PC-9 (cell line): ENCODE measurements around the gene LETM1. TPM values are rescaled to one million over a fixed set of nuclear protein-coding genes. Genes with fewer than 3 reads are reported as not detected.

Experiments used
- BruUV-seq: library from RNA; stranded (reverse); fragments of 400-500 nt; replicated peaks from 2 replicates; lab custom pipeline; 2021; lab: Mats Ljungman, UMichigan
- CTCF ChIA-PET: fragments of 300-600 bp; sonication (Branson Sonifier 250); formaldehyde crosslinking; loops from one replicate; lab custom pipeline; 2022; ENCODE audit warnings: antibody characterized with exemption; lab: Charles Lee
- POLR2A ChIA-PET: fragments of 300-600 bp; sonication (Branson Sonifier 250); formaldehyde crosslinking; loops from one replicate; lab custom pipeline; 2022; ENCODE audit warnings: antibody characterized with exemption; ENCODE audit not compliant: unreplicated experiment; lab: Charles Lee
- DNase-seq, 2 experiments: peaks; one replicate each; pipeline versions ENCODE4 v3.0.0 to v3.0.0-alpha.2; 2015 to 2022; ENCODE audit warnings: mixed read lengths in 1 of 2
- H2AFZ ChIP-seq: fragments of 200-600 bp; sonication (generic); 2 replicates; pipeline ENCODE4 v1.8.1; 2017; ENCODE audit warnings: antibody characterized with exemption
- H3F3A ChIP-seq: fragments of 200-600 bp; sonication (generic); 2 replicates; pipeline ENCODE4 v1.8.1; 2017; ENCODE audit warnings: antibody characterized with exemption, mild to moderate bottlenecking, low read depth; ENCODE audit not compliant: insufficient read depth
- H3K27ac ChIP-seq: fragments of 200-600 bp; sonication (generic); 2 replicates; pipeline ENCODE4 v1.6.1; 2016; ENCODE audit warnings: mixed run types
- H3K27me3 ChIP-seq: fragments of 200-600 bp; sonication (generic); 2 replicates; pipeline ENCODE4 v1.6.1; 2016; ENCODE audit warnings: low read depth, mixed run types; ENCODE audit not compliant: insufficient read depth
- H3K36me3 ChIP-seq: fragments of 200-600 bp; sonication (generic); 2 replicates; pipeline ENCODE4 v1.6.1; 2016; ENCODE audit warnings: low read depth, mixed run types
- H3K4me1 ChIP-seq: fragments of 200-600 bp; sonication (generic); replicated peaks from 2 replicates; pipeline ENCODE4 v1.6.1; 2016; ENCODE audit warnings: mixed run types; ENCODE audit not compliant: insufficient read depth
- H3K4me2 ChIP-seq: fragments of 200-600 bp; sonication (generic); 2 replicates; pipeline ENCODE4 v1.6.1; 2017; ENCODE audit warnings: mixed run types
- H3K4me3 ChIP-seq: fragments of 200-600 bp; sonication (generic); 2 replicates; pipeline ENCODE4 v1.6.1; 2016; ENCODE audit warnings: mixed run types
- H3K79me2 ChIP-seq: fragments of 200-600 bp; sonication (generic); 2 replicates; pipeline ENCODE4 v1.6.1; 2017; ENCODE audit warnings: low read depth, mixed run types
- H3K9me2 ChIP-seq: fragments of 200-600 bp; sonication (generic); 2 replicates; pipeline ENCODE4 v1.8.1; 2017; ENCODE audit warnings: mild to moderate bottlenecking; ENCODE audit not compliant: insufficient read depth
- H3K9me3 ChIP-seq: fragments of 200-600 bp; sonication (generic); 2 replicates; pipeline ENCODE4 v1.8.1; 2016; ENCODE audit warnings: low read depth; ENCODE audit not compliant: insufficient read depth
- H4K20me1 ChIP-seq: fragments of 200-600 bp; sonication (generic); 2 replicates; pipeline ENCODE4 v1.8.1; 2017; ENCODE audit not compliant: insufficient read depth
- EZH2 ChIP-seq: fragments of 200-600 bp; sonication (generic); IDR thresholded peaks from 2 replicates; pipeline ENCODE4 v1.8.0; 2017; ENCODE audit warnings: antibody characterized with exemption, low read depth
- intact Hi-C: fragments of 100-400 bp; cut with micrococcal nuclease; formaldehyde crosslinking; loops from one replicate; pipeline ENCODE4 v1.10.0; 2022; ENCODE audit not compliant: unreplicated experiment
- total RNA-seq: library from RNA; stranded (reverse); gene quantifications from 2 replicates; pipeline ENCODE4 v1.2.3, GENCODE V29; 2021
- TF ChIP-seq, protein P1 (sequence below): fragments of 200-600 bp; sonication (generic); conservative IDR thresholded peaks from 2 replicates; pipeline ENCODE4 v1.6.1; 2017; ENCODE audit warnings: mixed run types, antibody characterized with exemption, mild to moderate bottlenecking, moderate library complexity

Gene LETM1
- total RNA-seq, 1 experiment from 2014 or later = 44.5 TPM

DNA sequence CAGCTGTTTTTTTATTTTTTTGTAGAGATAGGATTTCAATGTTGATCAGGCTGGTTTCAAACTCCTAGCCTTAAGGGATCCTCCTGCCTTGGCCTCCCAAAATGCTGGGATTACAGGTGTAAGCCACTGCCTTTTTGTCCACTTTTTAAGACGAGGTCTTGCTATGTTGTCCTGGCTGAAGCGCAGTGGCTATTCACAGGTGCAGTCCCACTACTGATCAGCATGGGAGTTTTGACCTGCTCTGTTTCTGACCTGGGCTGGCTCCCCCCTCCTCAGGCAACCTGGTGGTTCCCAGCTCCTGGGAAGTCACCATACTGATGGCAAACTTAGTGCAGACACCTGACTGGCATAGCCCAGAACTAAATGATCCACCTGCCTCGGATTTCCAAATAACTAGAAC lies 13.0 kb upstream of the LETM1 start:
- no peaks in the 10 kb centered on the region for H3K9me2 ChIP-seq
- no peak overlapping the region; the same call in 1 of the 2 replicates for H3K4me2 ChIP-seq
- H3K27ac ChIP-seq = no peak overlapping the region
- no peaks in the 10 kb centered on the region for H3K36me3 ChIP-seq
- POLR2A ChIA-PET = no interaction called here
- peaks cover 21% of the 10 kb centered on the region for H3K79me2 ChIP-seq
- no peaks in the 10 kb centered on the region for H3K27me3 ChIP-seq
- 0 out of 2 replicates have a peak, but pooled peaks cover 7% of the 10 kb centered on the region for H4K20me1 ChIP-seq
- TF ChIP-seq EZH2 = no peak
- H3F3A ChIP-seq = peaks cover 35% of the 10 kb centered on the region; the same call in 1 of the 2 replicates
- no peak overlapping the region for H2AFZ ChIP-seq
- no peaks in the 10 kb centered on the region for H3K9me3 ChIP-seq
- no TSS peak for BruUV-seq
- intact Hi-C loops = no loop called here
- H3K4me3 ChIP-seq = no peak overlapping the region
- CTCF ChIA-PET = no interaction called here
- DNase-seq = no peak
- H3K4me1 ChIP-seq = peaks cover 30% of the 10 kb centered on the region

DNA sequence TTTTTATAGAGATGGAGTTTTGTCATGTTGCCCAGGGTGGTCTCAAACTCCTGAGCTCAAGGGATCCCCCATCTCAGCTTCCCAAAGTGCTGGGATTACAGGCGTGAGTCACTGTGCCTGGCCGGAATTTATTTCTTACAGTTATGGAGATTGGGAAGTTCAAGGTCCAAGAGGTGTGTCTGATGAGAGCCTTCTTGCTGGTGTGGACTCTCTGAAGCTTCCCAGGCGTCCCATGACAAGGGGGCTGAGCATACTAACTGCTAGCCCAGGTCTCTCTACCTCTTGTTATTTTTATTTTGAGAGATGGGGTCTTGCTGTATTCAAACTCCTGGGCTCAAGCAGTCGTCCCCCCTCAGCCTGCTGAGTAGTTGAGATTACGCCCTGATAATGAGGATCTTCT lies 12.3 kb upstream of the LETM1 start:
- Histone ChIP-seq H3K27ac (no peak overlapping the region), H3K4me3 (no peak overlapping the region), H4K20me1 (0 out of 2 replicates have a peak, but pooled peaks cover 2% of the 10 kb centered on the region), H3K9me2 (no peaks in the 10 kb centered on the region), H2AFZ (no peak overlapping the region), H3K79me2 (peaks cover 15% of the 10 kb centered on the region), H3K36me3 (no peaks in the 10 kb centered on the region), H3F3A (peaks cover 34% of the 10 kb centered on the region; the same call in 1 of the 2 replicates), H3K4me1 (peaks cover 24% of the 10 kb centered on the region), H3K27me3 (no peaks in the 10 kb centered on the region), H3K9me3 (no peaks in the 10 kb centered on the region), H3K4me2 (no peak overlapping the region)
- ChIA-PET POLR2A (no interaction called here), CTCF (no interaction called here)
- intact Hi-C loops = no loop called here
- DNase-seq = no peak
- no peak for TF ChIP-seq EZH2
- TF ChIP-seq, protein P1, sequence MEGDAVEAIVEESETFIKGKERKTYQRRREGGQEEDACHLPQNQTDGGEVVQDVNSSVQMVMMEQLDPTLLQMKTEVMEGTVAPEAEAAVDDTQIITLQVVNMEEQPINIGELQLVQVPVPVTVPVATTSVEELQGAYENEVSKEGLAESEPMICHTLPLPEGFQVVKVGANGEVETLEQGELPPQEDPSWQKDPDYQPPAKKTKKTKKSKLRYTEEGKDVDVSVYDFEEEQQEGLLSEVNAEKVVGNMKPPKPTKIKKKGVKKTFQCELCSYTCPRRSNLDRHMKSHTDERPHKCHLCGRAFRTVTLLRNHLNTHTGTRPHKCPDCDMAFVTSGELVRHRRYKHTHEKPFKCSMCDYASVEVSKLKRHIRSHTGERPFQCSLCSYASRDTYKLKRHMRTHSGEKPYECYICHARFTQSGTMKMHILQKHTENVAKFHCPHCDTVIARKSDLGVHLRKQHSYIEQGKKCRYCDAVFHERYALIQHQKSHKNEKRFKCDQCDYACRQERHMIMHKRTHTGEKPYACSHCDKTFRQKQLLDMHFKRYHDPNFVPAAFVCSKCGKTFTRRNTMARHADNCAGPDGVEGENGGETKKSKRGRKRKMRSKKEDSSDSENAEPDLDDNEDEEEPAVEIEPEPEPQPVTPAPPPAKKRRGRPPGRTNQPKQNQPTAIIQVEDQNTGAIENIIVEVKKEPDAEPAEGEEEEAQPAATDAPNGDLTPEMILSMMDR = no peak
- no TSS peak for BruUV-seq

DNA sequence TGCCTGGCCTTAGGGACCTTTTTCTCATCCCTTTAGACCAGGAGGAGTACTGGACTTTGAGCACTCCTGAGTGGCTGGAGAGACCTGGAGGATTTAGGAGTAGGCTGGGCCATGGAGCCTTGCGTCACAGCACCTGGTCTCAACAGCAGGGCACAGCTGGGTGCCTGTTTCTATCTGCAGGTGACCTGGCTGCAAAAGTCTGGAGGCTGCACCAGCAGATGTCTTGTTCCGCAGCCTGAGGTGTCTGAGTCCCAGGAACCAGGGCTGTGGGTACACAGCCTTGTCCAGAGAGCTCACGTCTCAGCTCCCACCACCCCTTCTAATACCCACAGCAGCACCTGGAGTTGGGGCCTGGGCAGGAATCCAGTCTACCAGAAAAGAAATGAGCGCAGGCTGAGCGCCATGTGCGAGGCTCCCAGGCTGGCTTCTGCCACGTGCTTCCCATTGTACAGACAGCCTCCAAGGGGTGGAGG lies 10.3 kb upstream of the LETM1 start:
- Histone ChIP-seq H2AFZ (no peak overlapping the region), H3K9me3 (no peaks in the 10 kb centered on the region), H3F3A (peaks cover 26% of the 10 kb centered on the region; the same call in 1 of the 2 replicates), H3K27ac (no peak overlapping the region), H3K9me2 (no peaks in the 10 kb centered on the region), H3K79me2 (no peaks in the 10 kb centered on the region), H3K27me3 (no peaks in the 10 kb centered on the region), H3K4me3 (no peak overlapping the region), H3K36me3 (no peaks in the 10 kb centered on the region), H3K4me2 (no peak overlapping the region), H3K4me1 (peaks cover 15% of the 10 kb centered on the region; the same call in 1 of the 2 replicates), H4K20me1 (no peaks in the 10 kb centered on the region)
- ChIA-PET POLR2A (no interaction called here), CTCF (no interaction called here)
- intact Hi-C loops = no loop called here
- no peak for DNase-seq
- TF ChIP-seq EZH2 = no peak
- no TSS peak for BruUV-seq

DNA sequence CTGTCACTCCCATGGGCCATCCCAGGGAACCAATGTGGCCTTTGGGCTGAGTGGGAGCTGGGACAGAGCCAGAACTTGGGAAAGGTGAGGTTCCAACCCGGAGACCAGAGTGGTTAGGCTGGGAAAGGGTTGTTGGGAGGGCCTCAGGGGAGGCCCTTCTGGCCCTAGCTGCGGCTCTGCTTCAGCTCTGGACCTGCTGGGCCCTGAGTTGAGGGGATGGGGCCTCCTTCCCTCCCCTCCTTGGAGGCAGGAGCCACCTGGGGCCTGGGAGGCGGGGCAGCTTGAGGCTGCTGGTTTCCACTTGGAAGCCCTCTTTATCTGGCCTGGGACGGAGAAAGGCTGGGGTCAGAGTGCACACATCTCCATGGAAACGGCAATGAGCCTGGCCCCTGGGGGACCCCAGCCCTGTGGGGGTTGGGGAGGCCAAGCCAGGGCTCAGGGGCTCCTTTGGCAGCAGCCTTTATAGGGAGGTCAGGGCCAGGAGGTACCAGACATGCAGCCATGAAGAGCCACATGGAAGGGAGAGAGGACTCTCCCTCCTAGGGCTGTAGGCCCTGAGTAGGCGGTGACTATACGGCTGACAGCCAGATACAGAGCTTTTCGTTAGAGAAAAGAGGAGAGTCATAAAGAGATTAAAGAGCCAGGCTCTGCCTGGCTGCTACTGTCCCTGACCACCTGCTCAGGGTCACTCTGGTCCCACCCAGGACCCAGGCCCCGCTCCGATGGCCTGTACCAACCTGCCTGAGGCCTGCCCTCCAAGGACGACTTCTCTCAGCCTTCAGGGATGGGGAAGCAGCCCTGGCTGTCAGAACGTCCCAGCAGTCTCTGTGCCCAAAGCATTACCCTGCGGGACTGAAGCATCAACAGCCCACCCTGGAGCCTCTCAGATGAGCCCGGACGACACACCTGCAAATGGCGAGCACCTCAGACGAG lies 8.4 kb upstream of the LETM1 start:
- no peaks in the 10 kb centered on the region for H3K9me2 ChIP-seq
- H3K4me2 ChIP-seq = no peak overlapping the region
- no peak for DNase-seq
- no peaks in the 10 kb centered on the region for H3K27me3 ChIP-seq
- ChIA-PET CTCF (interaction anchor here (0.5 kb wide), 2 partner anchors 23 to 116 kb away, joined by 3 to 4 read pairs; no protein-coding TSS in a partner anchor), POLR2A (no interaction called here)
- TF ChIP-seq EZH2 = no peak
- TF ChIP-seq, protein P1 = no peak
- H3K27ac ChIP-seq = no peak overlapping the region
- H3K9me3 ChIP-seq = no peaks in the 10 kb centered on the region
- no peaks in the 10 kb centered on the region for H3K36me3 ChIP-seq
- H4K20me1 ChIP-seq = no peaks in the 10 kb centered on the region
- BruUV-seq = no TSS peak
- no peak overlapping the region for H2AFZ ChIP-seq
- peaks cover 8% of the 10 kb centered on the region; the same call in 1 of the 2 replicates for H3K4me1 ChIP-seq
- peaks cover 18% of the 10 kb centered on the region; the same call in 1 of the 2 replicates for H3F3A ChIP-seq
- H3K4me3 ChIP-seq = no peak overlapping the region
- intact Hi-C loops = no loop called here
- no peaks in the 10 kb centered on the region for H3K79me2 ChIP-seq
